NCI-H2107 treated with DMSO at 0.1 percent for 48 hours (cell line): ENCODE measurements around the gene DGLUCY.
"Not testable (repeated sequence)": the region's sequence is repeated elsewhere in the genome, so short reads cannot be mapped to it uniquely, and the experiment has no call there.

Source experiments
- DNase-seq: peaks from one replicate; lab custom pipeline; 2025; ENCODE audit not compliant: unreplicated experiment; lab: John Stamatoyannopoulos, UW

Gene DGLUCY

GRCh38 chr14:91108941-91109611 is 4.8 kb upstream of the DGLUCY start:
- DNase-seq = no peak

- no peak for DNase-seq
Observed at GRCh38 chr14:91111443-91111842, 2.4 kb upstream of the DGLUCY start.

- DNase-seq = peak; percentile 95
Observed at GRCh38 chr14:91112194-91112593, 1.7 kb upstream of the DGLUCY start.

GRCh38 chr14:91114079-91115065 is 499 bp downstream of the DGLUCY start:
- peak; percentile 92 for DNase-seq

GRCh38 chr14:91115986-91116770 is 2.3 kb downstream of the DGLUCY start:
- DNase-seq = no peak

- DNase-seq = no peak
Observed at GRCh38 chr14:91116913-91117588, 3.2 kb downstream of the DGLUCY start.

GRCh38 chr14:91117960-91118359 is 4.1 kb downstream of the DGLUCY start:
- DNase-seq = no peak

GRCh38 chr14:91118511-91119068 is 4.7 kb downstream of the DGLUCY start:
- DNase-seq = no peak

- DNase-seq = no peak
Observed at GRCh38 chr14:91119556-91120311, 5.9 kb downstream of the DGLUCY start.

GRCh38 chr14:91123201-91123600 is 9.3 kb downstream of the DGLUCY start:
- no peak for DNase-seq

- DNase-seq = not testable (repeated sequence)
Observed at GRCh38 chr14:91124406-91125270, 10.8 kb downstream of the DGLUCY start.

GRCh38 chr14:91125271-91125660 is 11.4 kb downstream of the DGLUCY start:
- DNase-seq = no peak

GRCh38 chr14:91125801-91126200 is 11.9 kb downstream of the DGLUCY start:
- no peak for DNase-seq

GRCh38 chr14:91126761-91127160 is 12.9 kb downstream of the DGLUCY start:
- DNase-seq = no peak

- DNase-seq = no peak
Observed at GRCh38 chr14:91127401-91127801, 13.5 kb downstream of the DGLUCY start.

GRCh38 chr14:91127924-91128323 is 14.1 kb downstream of the DGLUCY start:
- no peak for DNase-seq

GRCh38 chr14:91128699-91129098 is 14.8 kb downstream of the DGLUCY start:
- no peak for DNase-seq

- DNase-seq = no peak
Observed at GRCh38 chr14:91129261-91129660, 15.4 kb downstream of the DGLUCY start.

GRCh38 chr14:91135039-91135438 is 21.2 kb downstream of the DGLUCY start:
- DNase-seq = no peak
